NOMO-1 treated with dmso at 0.1 percent for 144 hours (cell line): ENCODE results near the gene FOXQ1.

ENCODE experiments used
- DNase-seq: peaks from one replicate; lab custom pipeline; 2025; ENCODE audit not compliant: unreplicated experiment; lab: John Stamatoyannopoulos, UW

Gene FOXQ1

GRCh38 chr6:1311400-1312202, at the start of gene FOXQ1:
Gene FOXQ1, plus strand, starts transcription at chr6:1312098. Its CDS starts 607 bp downstream, at chr6:1312705.
- DNase-seq: peak; percentile 6

DNA sequence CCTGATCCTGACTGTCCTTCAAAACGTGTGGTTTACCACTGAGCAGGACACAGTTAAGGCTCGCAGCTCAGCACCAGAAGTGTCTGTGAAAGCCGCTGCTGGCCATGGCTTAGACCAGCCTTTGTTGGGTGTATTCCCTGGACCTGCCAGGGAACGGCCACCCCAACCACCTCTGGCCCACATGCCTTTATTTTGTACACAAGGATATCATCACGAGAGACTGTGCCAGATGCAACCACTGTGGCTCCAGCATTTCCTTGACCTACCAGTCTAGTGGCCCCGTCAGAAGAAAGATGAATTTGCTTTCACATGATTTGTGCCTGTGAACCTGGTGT, 49.2 kb upstream of the FOXQ1 start:
- DNase-seq: no peak

- DNase-seq: peak; percentile 13
Measured at GRCh38 chr6:1263039-1263849, 48.7 kb upstream of the FOXQ1 start.

- DNase-seq: no peak
Measured at GRCh38 chr6:1263850-1264377, 48.0 kb upstream of the FOXQ1 start.

GRCh38 chr6:1264619-1265445, 47.1 kb upstream of the FOXQ1 start:
- no peak for DNase-seq

GRCh38 chr6:1266686-1267056, 45.2 kb upstream of the FOXQ1 start:
- DNase-seq: no peak

GRCh38 chr6:1267057-1267732, 44.7 kb upstream of the FOXQ1 start:
- DNase-seq: no peak

DNA sequence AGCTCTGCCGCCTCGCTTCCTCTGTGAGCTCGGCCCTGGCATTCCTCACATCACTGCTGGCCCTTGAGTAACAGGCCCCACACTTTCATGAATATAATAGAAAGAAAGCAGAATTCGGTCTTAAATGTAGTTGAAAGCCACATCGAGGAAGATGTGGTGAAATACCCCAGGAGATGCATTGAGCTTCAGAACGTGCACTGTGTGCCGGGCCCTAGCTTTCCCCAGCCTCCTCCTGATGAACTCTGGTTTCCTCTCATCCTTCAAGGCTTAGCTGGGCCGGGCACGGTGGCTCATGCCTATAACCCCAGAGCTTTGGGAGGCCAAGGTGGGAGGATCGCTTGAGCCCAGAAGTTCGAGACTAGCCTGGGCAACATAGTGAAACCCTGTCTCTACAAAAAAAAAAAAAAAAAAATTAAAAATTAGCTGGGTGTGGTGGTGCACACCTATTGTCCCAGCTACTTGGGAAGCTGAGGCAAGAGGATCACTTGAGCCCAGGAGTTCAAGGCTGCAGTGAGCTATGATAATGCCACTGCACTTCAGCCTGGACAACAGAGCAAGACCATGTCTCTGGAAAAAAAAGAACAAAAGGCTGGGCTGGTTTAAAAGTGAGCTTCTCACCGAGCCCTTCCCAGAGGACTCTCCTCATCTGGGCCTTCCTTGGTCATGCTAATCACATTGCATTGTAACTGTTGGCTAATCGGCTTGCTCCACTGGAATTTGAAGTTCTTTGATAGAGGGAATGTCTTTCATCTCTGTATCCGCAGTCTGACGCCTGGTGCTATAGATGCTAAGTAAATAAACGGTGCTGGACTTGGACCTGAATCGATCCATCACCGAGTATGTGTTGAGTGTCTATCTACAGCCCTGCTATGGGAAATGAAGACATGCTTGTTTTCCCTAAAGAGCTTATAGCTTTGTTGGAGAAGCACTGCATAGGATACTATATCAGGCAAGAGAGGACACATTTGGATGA, 43.8 kb upstream of the FOXQ1 start:
- no peak for DNase-seq

- no peak for DNase-seq
Measured at GRCh38 chr6:1271071-1271763, 40.7 kb upstream of the FOXQ1 start.

DNA sequence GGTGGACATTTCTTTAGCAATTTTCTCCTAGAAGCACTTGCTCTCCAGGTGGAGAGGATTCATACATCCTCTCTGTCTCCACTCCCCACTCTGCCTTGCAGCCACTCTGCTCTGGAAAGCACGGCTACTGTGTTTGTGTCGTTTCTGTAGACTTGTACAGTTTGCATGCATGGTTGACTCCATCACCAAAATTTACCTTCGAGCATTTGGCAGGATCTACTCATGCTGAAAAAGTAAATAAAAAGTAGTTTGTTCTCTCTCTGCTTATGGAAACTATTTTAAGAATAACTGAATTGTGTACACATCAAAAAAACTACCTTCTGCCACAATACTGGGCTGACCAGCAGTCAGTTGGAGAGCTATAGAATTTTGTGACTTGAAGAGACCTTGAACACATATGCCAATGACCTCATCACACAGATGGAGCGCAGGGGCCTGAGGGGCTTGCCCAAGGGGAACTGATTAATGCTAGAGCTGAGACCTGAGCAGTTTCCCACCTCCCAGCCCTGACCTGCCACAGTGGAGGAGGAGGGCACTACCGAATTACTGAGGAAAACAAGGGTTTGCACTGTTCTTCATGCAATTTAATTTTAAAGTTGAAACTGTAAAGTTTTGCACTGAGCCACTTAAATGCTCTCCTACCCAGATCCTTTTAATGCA, 33.7 kb upstream of the FOXQ1 start:
- no peak for DNase-seq

DNA sequence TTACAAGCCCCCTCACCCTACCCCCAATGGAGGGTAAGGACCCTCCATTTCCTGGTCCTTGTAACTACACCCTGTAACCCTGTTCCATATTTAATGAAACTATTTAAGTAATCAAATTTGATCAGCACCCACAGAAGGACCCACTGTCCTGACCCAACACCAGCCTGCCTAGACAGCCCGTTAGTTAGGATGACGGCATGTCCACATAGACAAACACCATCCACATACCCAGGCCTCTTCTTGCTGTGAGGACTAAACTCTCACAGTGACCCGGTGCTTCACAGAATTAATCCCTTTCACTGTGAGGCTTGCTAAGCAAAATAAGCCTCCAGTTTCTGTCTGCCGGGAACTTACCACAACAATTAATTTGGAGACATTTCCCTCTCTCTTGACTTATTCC, 32.8 kb upstream of the FOXQ1 start:
- no peak for DNase-seq

GRCh38 chr6:1280666-1281300, 31.1 kb upstream of the FOXQ1 start:
- DNase-seq: no peak

GRCh38 chr6:1281746-1282145, 30.2 kb upstream of the FOXQ1 start:
- no peak for DNase-seq

GRCh38 chr6:1283501-1283900, 28.4 kb upstream of the FOXQ1 start:
- no peak for DNase-seq

GRCh38 chr6:1285556-1285955, 26.3 kb upstream of the FOXQ1 start:
- no peak for DNase-seq

DNA sequence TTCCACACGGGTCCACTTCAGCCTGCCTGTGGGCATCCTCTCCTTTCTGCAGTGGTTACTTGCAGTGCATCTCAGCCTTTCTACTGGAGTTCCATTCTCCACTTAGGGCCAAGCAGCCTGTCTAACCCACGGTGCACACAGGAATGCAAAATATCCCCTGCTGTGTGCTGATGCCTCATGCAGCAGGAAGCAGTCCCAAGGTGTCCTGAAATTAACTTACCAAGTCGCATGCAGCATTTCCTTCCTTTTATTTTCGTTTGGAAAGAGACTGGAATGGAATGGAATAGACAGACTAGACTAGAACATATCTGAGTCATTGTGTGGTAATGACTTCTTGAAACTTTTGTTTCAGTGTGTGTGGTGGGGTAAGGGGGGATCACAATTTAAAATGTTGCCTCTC, 25.9 kb upstream of the FOXQ1 start:
- DNase-seq: no peak

- DNase-seq: peak; percentile 93
Measured at GRCh38 chr6:1287103-1287591, 24.8 kb upstream of the FOXQ1 start.

DNA sequence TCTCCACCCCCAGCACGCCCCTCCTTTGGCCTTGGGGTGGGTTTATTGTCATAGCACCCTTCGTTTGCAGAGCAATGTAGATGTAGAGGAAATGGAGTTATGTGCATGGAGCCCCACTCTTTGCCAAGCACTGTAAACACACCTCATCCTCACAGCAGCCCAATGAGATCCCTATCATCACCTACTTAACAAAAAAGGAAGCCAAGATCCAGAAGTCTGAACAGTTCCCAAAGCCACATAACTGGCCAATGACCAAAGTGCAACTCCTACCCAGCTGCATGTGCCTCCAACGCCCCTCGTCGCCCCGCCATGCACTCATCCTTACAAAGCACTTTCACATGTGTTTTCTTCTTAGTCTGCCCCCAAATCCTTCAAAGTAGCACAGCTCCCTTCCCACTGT, 21.8 kb upstream of the FOXQ1 start:
- DNase-seq: no peak
